GM18858 (cell line): ENCODE measurements around the gene SETD5.

Experiments
- ATAC-seq: cut with Tn5 transposase; IDR thresholded peaks from one replicate; pipeline ENCODE4 v1.9.1; 2021; ENCODE audit not compliant: unreplicated experiment

SETD5 gene

GRCh38 chr3:9397332-9397905, at the start of gene SETD5:
Gene SETD5 (plus strand): TSS chr3:9397615. CDS start chr3:9428939, 31,324 bp downstream.
- ATAC-seq, result peak; percentile 25

GRCh38 chr3:9347887-9348286, 49.5 kb upstream of the SETD5 start:
- ATAC-seq, result no peak

GRCh38 chr3:9349321-9350117, 47.9 kb upstream of the SETD5 start:
- ATAC-seq, result no peak

- ATAC-seq, result no peak
These were observed 45.7 kb upstream of the SETD5 start for GRCh38 chr3:9351709-9352126.

GRCh38 chr3:9352917-9353752, 44.3 kb upstream of the SETD5 start:
- ATAC-seq, result no peak

- ATAC-seq, result no peak
These were observed 35.6 kb upstream of the SETD5 start for GRCh38 chr3:9361691-9362388.

GRCh38 chr3:9362731-9363530, 34.5 kb upstream of the SETD5 start, which contains the start of gene THUMPD3:
Gene THUMPD3 (plus strand): TSS chr3:9363054. CDS start chr3:9365069, 2,015 bp downstream.
- ATAC-seq, result peak; percentile 91

- ATAC-seq, result no peak
These were observed 27.9 kb upstream of the SETD5 start for GRCh38 chr3:9369508-9369907.

GRCh38 chr3:9373465-9373864, 23.9 kb upstream of the SETD5 start:
- ATAC-seq, result no peak

- no peak for ATAC-seq
These were observed 19.4 kb upstream of the SETD5 start for GRCh38 chr3:9377981-9378380.

GRCh38 chr3:9379327-9379726, 18.1 kb upstream of the SETD5 start:
- ATAC-seq, result no peak

- no peak for ATAC-seq
These were observed 17.4 kb upstream of the SETD5 start for GRCh38 chr3:9380014-9380413.

- ATAC-seq, result no peak
These were observed 13.1 kb upstream of the SETD5 start for GRCh38 chr3:9384141-9384828.

- no peak for ATAC-seq
These were observed 12.0 kb upstream of the SETD5 start for GRCh38 chr3:9385187-9386077.

GRCh38 chr3:9386078-9386459, 11.3 kb upstream of the SETD5 start:
- no peak for ATAC-seq

GRCh38 chr3:9386501-9387321, 10.7 kb upstream of the SETD5 start:
- ATAC-seq, result no peak

- ATAC-seq, result no peak
These were observed 10.1 kb upstream of the SETD5 start for GRCh38 chr3:9387322-9387655.

- ATAC-seq, result no peak
These were observed 9.3 kb upstream of the SETD5 start for GRCh38 chr3:9388142-9388541.
